Liver (tissue), 9 donors: Measurements from ENCODE around the gene RRAS2. TPM values are rescaled to one million over a fixed set of nuclear protein-coding genes. Genes with fewer than 3 reads are reported as not detected.
A peak's percentile ranks its signal among the peaks of the same experiment; 100 is the strongest.

Source experiments
- DNase-seq: peaks from one replicate; pipeline ENCODE4 v3.0.0-alpha.2; 2017; ENCODE audit warnings: low spot score
- H3K27ac ChIP-seq, 2 donors: one replicate each; pipeline ENCODE4 v1.7.0; 2013; ENCODE audit warnings: inconsistent platforms in 2 of 2, low read length in 2 of 2, control low read depth in 1 of 2, low read depth in 1 of 2, mild to moderate bottlenecking in 1 of 2
- H3K27me3 ChIP-seq, 4 donors: one replicate each; pipeline versions ENCODE4 v1.6.1 to v1.7.0; 2013; ENCODE audit warnings: low read length in 3 of 4, inconsistent platforms in 1 of 4, mild to moderate bottlenecking in 1 of 4, moderate library complexity in 1 of 4; ENCODE audit not compliant: control insufficient read depth in 4 of 4, insufficient read depth in 4 of 4
- H3K36me3 ChIP-seq, 4 donors: one replicate each; pipeline versions ENCODE4 v1.6.1 to v1.7.0; 2013; ENCODE audit warnings: low read length in 3 of 4, mild to moderate bottlenecking in 3 of 4, low read depth in 1 of 4, moderate library complexity in 1 of 4; ENCODE audit not compliant: control insufficient read depth in 4 of 4, insufficient read depth in 3 of 4
- H3K4me1 ChIP-seq, 4 donors: one replicate each; pipeline versions ENCODE4 v1.6.1 to v1.7.0; 2013; ENCODE audit warnings: low read length in 3 of 4, mild to moderate bottlenecking in 3 of 4, moderate library complexity in 1 of 4; ENCODE audit not compliant: control insufficient read depth in 4 of 4, insufficient read depth in 4 of 4
- H3K4me3 ChIP-seq, 3 donors: one replicate each; pipeline versions ENCODE4 v1.6.1 to v1.7.0; 2013; ENCODE audit warnings: low read length in 3 of 3, control low read depth in 1 of 3, low read depth in 1 of 3, mild to moderate bottlenecking in 1 of 3
- H3K9ac ChIP-seq, 2 donors: one replicate each; pipeline ENCODE4 v1.7.0; 2013; ENCODE audit warnings: low read length in 2 of 2, mild to moderate bottlenecking in 2 of 2, moderate library complexity in 2 of 2, control low read depth in 1 of 2, low read depth in 1 of 2
- H3K9me3 ChIP-seq, 4 donors: one replicate each; pipeline versions ENCODE4 v1.6.1 to v1.7.0; 2013; ENCODE audit warnings: low read length in 3 of 4; ENCODE audit not compliant: control insufficient read depth in 4 of 4
- EGR1 ChIP-seq, 2 donors: IDR thresholded peaks; 2 replicates each; pipeline ENCODE4 v1.6.1; 2016 to 2018; ENCODE audit warnings: antibody characterized with exemption in 2 of 2, low read depth in 2 of 2
- FOXA1 ChIP-seq: IDR thresholded peaks from 2 replicates; pipeline ENCODE4 v1.6.1; 2016; ENCODE audit warnings: antibody characterized with exemption
- FOXA2 ChIP-seq: IDR thresholded peaks from 2 replicates; pipeline ENCODE4 v1.6.1; 2016; ENCODE audit warnings: antibody characterized with exemption
- GABPA ChIP-seq, 2 donors: IDR thresholded peaks in 1 of 2; conservative IDR thresholded peaks in 1 of 2; 2 replicates each; pipeline ENCODE4 v1.6.1; 2016; ENCODE audit warnings: antibody characterized with exemption in 2 of 2, mild to moderate bottlenecking in 1 of 2, moderate library complexity in 1 of 2
- HNF4A ChIP-seq, 2 donors: conservative IDR thresholded peaks; 2 replicates each; pipeline ENCODE4 v1.6.1; 2016; ENCODE audit warnings: antibody characterized with exemption in 2 of 2, mild to moderate bottlenecking in 2 of 2
- HNF4G ChIP-seq: IDR thresholded peaks from 2 replicates; pipeline ENCODE4 v1.6.1; 2016; ENCODE audit warnings: antibody characterized with exemption
- JUND ChIP-seq, 2 donors: IDR thresholded peaks; 2 replicates each; pipeline ENCODE4 v1.6.1; 2016; ENCODE audit warnings: antibody characterized with exemption in 2 of 2
- NR2F2 ChIP-seq: IDR thresholded peaks from 2 replicates; pipeline ENCODE4 v1.6.1; 2016; ENCODE audit warnings: antibody characterized with exemption
- RAD21 ChIP-seq, 2 donors: IDR thresholded peaks; 2 replicates each; pipeline ENCODE4 v1.6.1; 2016; ENCODE audit warnings: antibody characterized with exemption in 2 of 2, mild to moderate bottlenecking in 2 of 2
- REST ChIP-seq: IDR thresholded peaks from 2 replicates; pipeline ENCODE4 v1.6.1; 2016; ENCODE audit warnings: antibody characterized with exemption, mild to moderate bottlenecking
- RXRA ChIP-seq, 2 donors: IDR thresholded peaks; 2 replicates each; pipeline ENCODE4 v1.6.1; 2017 to 2018; ENCODE audit warnings: antibody characterized with exemption in 2 of 2, mild to moderate bottlenecking in 1 of 2
- SP1 ChIP-seq: IDR thresholded peaks from 2 replicates; pipeline ENCODE4 v1.6.1; 2018; ENCODE audit warnings: antibody characterized with exemption, mild to moderate bottlenecking
- TAF1 ChIP-seq: conservative IDR thresholded peaks from 2 replicates; pipeline ENCODE4 v1.6.1; 2016; ENCODE audit warnings: antibody characterized with exemption, mild to moderate bottlenecking
- YY1 ChIP-seq: IDR thresholded peaks from 2 replicates; pipeline ENCODE4 v1.6.1; 2016; ENCODE audit warnings: antibody characterized with exemption, mild to moderate bottlenecking
- ZBTB33 ChIP-seq: IDR thresholded peaks from 2 replicates; pipeline ENCODE4 v1.6.1; 2016; ENCODE audit warnings: antibody characterized with exemption
- WGBS: extraction: QIAGEN DNeasy Blood & Tissue Kit; methylation state at CpG from one replicate; pipeline ENCODE4 v1.1.7; 2013; 5-methylcytosine and 5-hydroxymethylcytosine counted together
- polyA plus RNA-seq, 2 donors: library from polyadenylated mRNA; stranded (reverse) in 1 of 2; unstranded in 1 of 2; fragments of 200-250 nt in 1 of 2; fragments of >200 nt in 1 of 2; fragmentation: Nextera tagmentation in 1 of 2; extraction: Ambion mirVana in 1 of 2; gene quantifications; one replicate each; pipeline versions ENCODE4 v1.2.1 to v1.2.3, GENCODE V29; 2013 to 2015
- total RNA-seq, 2 donors: library from RNA; depleted of rRNA; stranded (reverse); fragments of >200 nt; gene quantifications; one replicate each; pipeline ENCODE4 v1.2.3, GENCODE V29; 2014
- TF ChIP-seq, protein P1 (sequence below): fragments of 150-350 bp; IDR thresholded peaks from 2 replicates; pipeline ENCODE4 v1.5.1; 2017; ENCODE audit warnings: improper control_type of control experiment, low read depth, low read length; ENCODE audit not compliant: missing input control
- TF ChIP-seq, protein P2 (sequence below): IDR thresholded peaks from 2 replicates; pipeline ENCODE4 v1.6.1; 2016; ENCODE audit warnings: antibody characterized with exemption
- TF ChIP-seq, protein P3 (sequence below): IDR thresholded peaks from 2 replicates; pipeline ENCODE4 v1.6.1; 2016; ENCODE audit warnings: antibody characterized with exemption
- donor health status: healthy.
- donor health status: healthy.
- donor health status: healthy.
- donor health status: healthy.
- donor health status: healthy.

RRAS2 gene
- total and polyA plus RNA-seq, 4 donors, result 11.2 to 23.8 (median 17.5) TPM

GRCh38 chr11:14373941-14374646 lies 15.1 kb upstream of the RRAS2 start:
- WGBS, result 35% methylated on average over 2 of the region's 2 CpGs
- H3K4me1 ChIP-seq, result peaks cover 7 to 27% (median 17%) of the 10 kb centered on the region in 4 donors
- H3K27ac ChIP-seq, result peak overlapping the region; percentile 82 to 85
- no peaks in the 10 kb centered on the region for H3K9me3 ChIP-seq
- DNase-seq, result no peak
- H3K9ac ChIP-seq, result peak overlapping the region in 1 of 2 donors; percentile 5
- no peaks in the 10 kb centered on the region for H3K36me3 ChIP-seq
- no peaks in the 10 kb centered on the region for H3K27me3 ChIP-seq
- peak; percentile 81 to 86 for TF ChIP-seq HNF4A (conservative IDR thresholded peaks at IDR 0.05)
- peak in 1 of 2 donors; percentile 30 for TF ChIP-seq GABPA (IDR thresholded peaks at IDR 0.05 in 1 of 2, conservative IDR thresholded peaks at IDR 0.05 in 1 of 2)
- TF ChIP-seq, protein P1, sequence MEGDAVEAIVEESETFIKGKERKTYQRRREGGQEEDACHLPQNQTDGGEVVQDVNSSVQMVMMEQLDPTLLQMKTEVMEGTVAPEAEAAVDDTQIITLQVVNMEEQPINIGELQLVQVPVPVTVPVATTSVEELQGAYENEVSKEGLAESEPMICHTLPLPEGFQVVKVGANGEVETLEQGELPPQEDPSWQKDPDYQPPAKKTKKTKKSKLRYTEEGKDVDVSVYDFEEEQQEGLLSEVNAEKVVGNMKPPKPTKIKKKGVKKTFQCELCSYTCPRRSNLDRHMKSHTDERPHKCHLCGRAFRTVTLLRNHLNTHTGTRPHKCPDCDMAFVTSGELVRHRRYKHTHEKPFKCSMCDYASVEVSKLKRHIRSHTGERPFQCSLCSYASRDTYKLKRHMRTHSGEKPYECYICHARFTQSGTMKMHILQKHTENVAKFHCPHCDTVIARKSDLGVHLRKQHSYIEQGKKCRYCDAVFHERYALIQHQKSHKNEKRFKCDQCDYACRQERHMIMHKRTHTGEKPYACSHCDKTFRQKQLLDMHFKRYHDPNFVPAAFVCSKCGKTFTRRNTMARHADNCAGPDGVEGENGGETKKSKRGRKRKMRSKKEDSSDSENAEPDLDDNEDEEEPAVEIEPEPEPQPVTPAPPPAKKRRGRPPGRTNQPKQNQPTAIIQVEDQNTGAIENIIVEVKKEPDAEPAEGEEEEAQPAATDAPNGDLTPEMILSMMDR, result no peak
- peak; percentile 13 for TF ChIP-seq FOXA2
- TF ChIP-seq EGR1 (IDR thresholded peaks at IDR 0.05; ENCODE audit: low read depth in 2 of 2), result no peak
- TF ChIP-seq SP1, result peak; percentile 73
- peak; percentile 33 for TF ChIP-seq REST
- TF ChIP-seq ZBTB33, result peak; percentile 64
- TF ChIP-seq JUND (IDR thresholded peaks at IDR 0.05), result peak; percentile 63 to 69
- peak in 1 of 2 donors; percentile 30 for TF ChIP-seq RAD21 (IDR thresholded peaks at IDR 0.05)
- TF ChIP-seq YY1, result peak; percentile 57
- TF ChIP-seq, protein P2, sequence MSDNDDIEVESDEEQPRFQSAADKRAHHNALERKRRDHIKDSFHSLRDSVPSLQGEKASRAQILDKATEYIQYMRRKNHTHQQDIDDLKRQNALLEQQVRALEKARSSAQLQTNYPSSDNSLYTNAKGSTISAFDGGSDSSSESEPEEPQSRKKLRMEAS, result peak; percentile 74
- TF ChIP-seq NR2F2, result no peak
- no peak for TF ChIP-seq FOXA1
- TF ChIP-seq RXRA (IDR thresholded peaks at IDR 0.05), result peak; percentile 52 to 65
- peak; percentile 45 for TF ChIP-seq HNF4G
- no peak for TF ChIP-seq TAF1
- TF ChIP-seq, protein P3, sequence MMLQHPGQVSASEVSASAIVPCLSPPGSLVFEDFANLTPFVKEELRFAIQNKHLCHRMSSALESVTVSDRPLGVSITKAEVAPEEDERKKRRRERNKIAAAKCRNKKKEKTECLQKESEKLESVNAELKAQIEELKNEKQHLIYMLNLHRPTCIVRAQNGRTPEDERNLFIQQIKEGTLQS, result peak; percentile 29
- no peak overlapping the region for H3K4me3 ChIP-seq
